HG02642 (cell line): Measurements from ENCODE around the gene MRPL3.

Experiments
- ATAC-seq: cut with Tn5 transposase; IDR thresholded peaks from one replicate; pipeline ENCODE4 v1.9.1; 2021; ENCODE audit warnings: mild to moderate bottlenecking; ENCODE audit not compliant: unreplicated experiment, poor library complexity

MRPL3 gene

GRCh38 chr3:131421957-131422498 lies 80.7 kb downstream of the MRPL3 start:
- no peak for ATAC-seq

DNA sequence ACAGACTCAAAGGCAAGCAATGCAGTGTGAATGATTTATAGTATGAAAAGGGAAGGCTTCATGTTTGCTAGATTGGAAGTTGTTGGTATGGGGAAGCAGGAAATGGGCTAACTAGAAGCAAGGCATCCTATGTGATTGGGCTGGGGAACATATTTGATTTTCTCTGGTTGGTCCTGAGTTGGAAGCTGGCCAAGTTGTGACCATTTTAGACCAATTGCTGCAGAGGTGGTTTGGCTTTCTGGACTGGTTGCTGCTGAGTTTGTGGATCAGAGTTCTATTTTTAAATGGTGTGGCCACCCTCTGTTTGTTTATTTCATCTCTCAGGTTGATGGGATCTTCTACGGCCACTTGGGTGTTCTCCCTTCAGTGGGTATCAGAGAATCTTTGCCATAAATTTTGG lies 81.5 kb downstream of the MRPL3 start:
- ATAC-seq, result no peak

GRCh38 chr3:131417751-131418150 lies 85.0 kb downstream of the MRPL3 start:
- ATAC-seq, result no peak
